ENCODE data around the gene NDUFB8.

Gene NDUFB8

GRCh38 chr10:100519311-100520051 is 10.2 kb downstream of the NDUFB8 start, which contains the start of gene SEC31B:
Gene SEC31B, minus strand, starts transcription at chr10:100519861. Its CDS starts 2,909 bp downstream, at chr10:100516952.
- H4K20me1 ChIP-seq (ENCODE audit: insufficient read depth), result no peaks in the 10 kb centered on the region
- no peak within 1 kb of the TSS for H3K4me3 ChIP-seq (IDR thresholded peaks at IDR 0.05; ENCODE audit: insufficient read depth, low read depth, low read length)
- no peak within 1 kb of the TSS for H3K9ac ChIP-seq
- no peaks in the 10 kb centered on the region for H3K79me2 ChIP-seq (ENCODE audit: insufficient read depth, low read depth)
- no peak within 1 kb of the TSS for H3K27ac ChIP-seq
- peaks cover 40% of the 10 kb centered on the region for H3K4me1 ChIP-seq (ENCODE audit: low read depth, poor library complexity, severe bottlenecking)
- no peak within 1 kb of the TSS for H2AFZ ChIP-seq (ENCODE audit: low read depth)
- H3K4me2 ChIP-seq, result no peak within 1 kb of the TSS; the same call in 1 of the 2 replicates
- no peaks in the 10 kb centered on the region for H3K27me3 ChIP-seq (ENCODE audit: insufficient read depth, low read depth)
- no peaks in the 10 kb centered on the region for H3K36me3 ChIP-seq (ENCODE audit: insufficient read depth)
- TF ChIP-seq, protein P1, sequence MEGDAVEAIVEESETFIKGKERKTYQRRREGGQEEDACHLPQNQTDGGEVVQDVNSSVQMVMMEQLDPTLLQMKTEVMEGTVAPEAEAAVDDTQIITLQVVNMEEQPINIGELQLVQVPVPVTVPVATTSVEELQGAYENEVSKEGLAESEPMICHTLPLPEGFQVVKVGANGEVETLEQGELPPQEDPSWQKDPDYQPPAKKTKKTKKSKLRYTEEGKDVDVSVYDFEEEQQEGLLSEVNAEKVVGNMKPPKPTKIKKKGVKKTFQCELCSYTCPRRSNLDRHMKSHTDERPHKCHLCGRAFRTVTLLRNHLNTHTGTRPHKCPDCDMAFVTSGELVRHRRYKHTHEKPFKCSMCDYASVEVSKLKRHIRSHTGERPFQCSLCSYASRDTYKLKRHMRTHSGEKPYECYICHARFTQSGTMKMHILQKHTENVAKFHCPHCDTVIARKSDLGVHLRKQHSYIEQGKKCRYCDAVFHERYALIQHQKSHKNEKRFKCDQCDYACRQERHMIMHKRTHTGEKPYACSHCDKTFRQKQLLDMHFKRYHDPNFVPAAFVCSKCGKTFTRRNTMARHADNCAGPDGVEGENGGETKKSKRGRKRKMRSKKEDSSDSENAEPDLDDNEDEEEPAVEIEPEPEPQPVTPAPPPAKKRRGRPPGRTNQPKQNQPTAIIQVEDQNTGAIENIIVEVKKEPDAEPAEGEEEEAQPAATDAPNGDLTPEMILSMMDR (conservative IDR thresholded peaks at IDR 0.05; ENCODE audit: low read depth, low read length), result no peak

GRCh38 chr10:100518761-100519241 is 10.9 kb downstream of the NDUFB8 start:
- Histone ChIP-seq H3K9ac (no peak overlapping the region), H3K79me2 (ENCODE audit: insufficient read depth, low read depth) (no peaks in the 10 kb centered on the region), H3K4me3 (IDR thresholded peaks at IDR 0.05; ENCODE audit: insufficient read depth, low read depth, low read length) (no peak overlapping the region), H3K4me1 (ENCODE audit: low read depth, poor library complexity, severe bottlenecking) (peaks cover 40% of the 10 kb centered on the region), H3K27me3 (ENCODE audit: insufficient read depth, low read depth) (no peaks in the 10 kb centered on the region), H4K20me1 (ENCODE audit: insufficient read depth) (no peaks in the 10 kb centered on the region), H3K4me2 (no peak overlapping the region; the same call in 1 of the 2 replicates), H3K36me3 (ENCODE audit: insufficient read depth) (no peaks in the 10 kb centered on the region), H3K27ac (no peak overlapping the region), H2AFZ (ENCODE audit: low read depth) (no peak overlapping the region)
- TF ChIP-seq, protein P1 (conservative IDR thresholded peaks at IDR 0.05; ENCODE audit: low read depth, low read length), result peak; percentile 86

DNA sequence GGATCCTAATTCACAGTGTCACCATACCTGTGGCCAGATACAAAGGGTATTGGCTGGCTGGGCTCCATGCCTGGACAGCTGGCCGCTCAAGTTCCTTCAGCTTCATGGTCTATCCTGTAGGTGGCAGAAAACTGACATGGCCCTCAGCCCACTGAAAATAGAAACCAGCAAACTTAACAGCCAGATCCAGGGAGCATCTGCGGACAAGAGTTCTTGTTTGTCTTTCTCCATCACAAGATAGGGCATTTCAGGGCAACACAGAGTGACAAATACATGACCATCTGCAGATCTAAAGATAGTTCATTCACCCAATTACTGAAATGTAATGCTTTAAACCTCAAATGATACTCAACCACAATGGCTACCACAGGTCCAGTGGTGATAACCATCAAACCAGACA is 12.8 kb downstream of the NDUFB8 start:
- Histone ChIP-seq H3K79me2 (ENCODE audit: insufficient read depth, low read depth) (no peaks in the 10 kb centered on the region), H3K27me3 (ENCODE audit: insufficient read depth, low read depth) (no peaks in the 10 kb centered on the region), H3K27ac (peak overlapping the region; percentile 39; the same call in 1 of the 2 replicates), H4K20me1 (ENCODE audit: insufficient read depth) (no peaks in the 10 kb centered on the region), H3K9ac (no peak overlapping the region), H2AFZ (ENCODE audit: low read depth) (no peak overlapping the region), H3K4me1 (ENCODE audit: low read depth, poor library complexity, severe bottlenecking) (peaks cover 54% of the 10 kb centered on the region), H3K36me3 (ENCODE audit: insufficient read depth) (no peaks in the 10 kb centered on the region), H3K4me2 (peak overlapping the region; percentile 39), H3K4me3 (IDR thresholded peaks at IDR 0.05; ENCODE audit: insufficient read depth, low read depth, low read length) (no peak overlapping the region)
- TF ChIP-seq, protein P1 (conservative IDR thresholded peaks at IDR 0.05; ENCODE audit: low read depth, low read length), result peak; percentile 70

DNA sequence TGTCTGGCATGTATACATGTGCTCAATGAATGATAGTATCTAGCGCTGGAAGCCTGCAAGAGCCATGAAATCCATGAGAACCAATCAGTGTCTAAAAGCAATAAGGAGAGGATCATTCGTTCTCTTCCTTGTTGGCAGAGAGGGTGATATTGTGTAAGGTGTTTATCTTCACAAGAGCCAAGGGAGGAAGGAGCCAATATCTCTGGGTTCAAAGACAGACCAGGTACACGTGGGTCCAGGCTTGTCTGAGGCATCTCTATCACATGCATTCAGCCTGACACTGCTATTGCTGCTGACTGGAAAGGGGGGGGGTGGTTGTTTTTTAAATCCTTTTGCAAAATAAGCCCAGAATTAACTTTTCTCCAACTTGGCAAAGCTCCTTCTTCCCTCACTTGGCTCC is 14.1 kb downstream of the NDUFB8 start:
- H2AFZ ChIP-seq (ENCODE audit: low read depth), result no peak overlapping the region
- H3K36me3 ChIP-seq (ENCODE audit: insufficient read depth), result no peaks in the 10 kb centered on the region
- no peak overlapping the region for H3K27ac ChIP-seq
- H3K9ac ChIP-seq, result no peak overlapping the region
- peaks cover 67% of the 10 kb centered on the region for H3K4me1 ChIP-seq (ENCODE audit: low read depth, poor library complexity, severe bottlenecking)
- H3K4me2 ChIP-seq, result peak overlapping the region; percentile 31; the same call in 1 of the 2 replicates
- no peak overlapping the region for H3K4me3 ChIP-seq (IDR thresholded peaks at IDR 0.05; ENCODE audit: insufficient read depth, low read depth, low read length)
- no peaks in the 10 kb centered on the region for H4K20me1 ChIP-seq (ENCODE audit: insufficient read depth)
- H3K79me2 ChIP-seq (ENCODE audit: insufficient read depth, low read depth), result no peaks in the 10 kb centered on the region
- no peaks in the 10 kb centered on the region for H3K27me3 ChIP-seq (ENCODE audit: insufficient read depth, low read depth)
- TF ChIP-seq, protein P1 (conservative IDR thresholded peaks at IDR 0.05; ENCODE audit: low read depth, low read length), result no peak
